GM11168 (cell line): ENCODE measurements around the gene SLC9A3.

ENCODE experiments used
- in situ Hi-C: fragments of 300-500 bp; cut with MboI; formaldehyde crosslinking; loops from one replicate; pipeline ENCODE4 v1.12.0; 2022; ENCODE audit warnings: low sequenced_read_pairs; ENCODE audit not compliant: unreplicated experiment

The SLC9A3 gene

GRCh38 chr5:435961-436640, 88.1 kb downstream of the SLC9A3 start:
- in situ Hi-C loops: loop anchor here (10.0 kb wide), 1 partner anchor 121 kb away; no protein-coding TSS in a partner anchor

- in situ Hi-C loops: loop anchor here (10.0 kb wide), 1 partner anchor 120 kb away; no protein-coding TSS in a partner anchor
Measured at GRCh38 chr5:435156-435790, 89.0 kb downstream of the SLC9A3 start.

- in situ Hi-C loops: loop anchor here (10.0 kb wide), 1 partner anchor 120 kb away; no protein-coding TSS in a partner anchor
Measured at GRCh38 chr5:434443-435146, 89.7 kb downstream of the SLC9A3 start.

- in situ Hi-C loops: loop anchor here (10.0 kb wide), 1 partner anchor 119 kb away; no protein-coding TSS in a partner anchor
Measured at GRCh38 chr5:433836-434235, 90.4 kb downstream of the SLC9A3 start.

- in situ Hi-C loops: loop anchor here (10.0 kb wide), 1 partner anchor 118 kb away; no protein-coding TSS in a partner anchor
Measured at GRCh38 chr5:432928-433791, 91.1 kb downstream of the SLC9A3 start.

- in situ Hi-C loops: loop anchor here (10.0 kb wide), 1 partner anchor 118 kb away; no protein-coding TSS in a partner anchor
Measured at GRCh38 chr5:432201-432927, 91.9 kb downstream of the SLC9A3 start.

- in situ Hi-C loops: loop anchor here (10.0 kb wide), 1 partner anchor 117 kb away; no protein-coding TSS in a partner anchor
Measured at GRCh38 chr5:431711-432050, 92.6 kb downstream of the SLC9A3 start.

GRCh38 chr5:431001-431710, 93.1 kb downstream of the SLC9A3 start:
- in situ Hi-C loops: loop anchor here (10.0 kb wide), 1 partner anchor 116 kb away; no protein-coding TSS in a partner anchor

- in situ Hi-C loops: loop anchor here (10.0 kb wide), 1 partner anchor 116 kb away; no protein-coding TSS in a partner anchor
Measured at GRCh38 chr5:430214-430925, 93.9 kb downstream of the SLC9A3 start.

- in situ Hi-C loops: loop anchor here (10.0 kb wide), 1 partner anchor 115 kb away; no protein-coding TSS in a partner anchor
Measured at GRCh38 chr5:429453-430188, 94.6 kb downstream of the SLC9A3 start.

- in situ Hi-C loops: no loop called here
Measured at GRCh38 chr5:428754-429452, 95.3 kb downstream of the SLC9A3 start.

GRCh38 chr5:428219-428618, 96.0 kb downstream of the SLC9A3 start:
- in situ Hi-C loops: no loop called here

GRCh38 chr5:427415-428087, 96.7 kb downstream of the SLC9A3 start:
- in situ Hi-C loops: no loop called here

GRCh38 chr5:426392-426976, 97.8 kb downstream of the SLC9A3 start:
- in situ Hi-C loops: no loop called here

GRCh38 chr5:425714-426113, 98.5 kb downstream of the SLC9A3 start:
- in situ Hi-C loops: no loop called here
